K562 (cell line): ENCODE data around the gene PLXNA3.

Experiments used
- NR2F6 ChIP-seq: fragments of 450-650 bp; formaldehyde crosslinking; IDR thresholded peaks from 2 replicates; pipeline ENCODE4 v1.4.0; 2020; ENCODE audit warnings: mild to moderate bottlenecking
- TF ChIP-seq, protein P1 (sequence below), 3 experiments: IDR thresholded peaks in 2 of 3; conservative IDR thresholded peaks in 1 of 3; 2 replicates each; pipeline ENCODE4 v1.5.1; 2011 to 2012; ENCODE audit warnings: low read length in 3 of 3, mild to moderate bottlenecking in 3 of 3, control low read depth in 2 of 3, improper control_type of control experiment in 1 of 3, inconsistent platforms in 1 of 3, low read depth in 1 of 3, mixed read lengths in 1 of 3, moderate library complexity in 1 of 3; ENCODE audit not compliant: insufficient read depth in 2 of 3
- TF ChIP-seq, protein P2 (sequence below), 2 experiments: fragments of 450-650 bp; formaldehyde crosslinking in 1 of 2; IDR thresholded peaks; 2 replicates each; pipeline versions ENCODE4 v1.4.0 to v1.6.1; 2014 to 2020; ENCODE audit warnings: mild to moderate bottlenecking in 2 of 2, borderline replicate concordance in 1 of 2, low read depth in 1 of 2

DNA sequence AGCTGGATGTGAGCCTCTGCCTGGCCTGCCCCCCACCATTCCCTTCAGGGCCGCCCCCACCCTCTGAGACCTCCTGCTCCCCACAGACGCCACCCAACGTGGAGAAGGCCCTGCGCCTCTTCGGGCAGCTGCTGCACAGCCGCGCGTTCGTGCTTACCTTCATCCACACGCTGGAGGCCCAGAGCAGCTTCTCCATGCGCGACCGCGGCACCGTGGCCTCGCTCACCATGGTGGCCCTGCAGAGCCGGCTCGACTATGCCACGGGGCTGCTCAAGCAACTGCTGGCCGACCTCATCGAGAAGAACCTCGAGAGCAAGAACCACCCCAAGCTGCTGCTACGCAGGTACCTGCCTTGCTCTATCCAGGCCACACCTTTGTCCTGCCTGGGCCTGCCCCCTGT lies 10.1 kb downstream of the PLXNA3 start:
- TF ChIP-seq, protein P1, sequence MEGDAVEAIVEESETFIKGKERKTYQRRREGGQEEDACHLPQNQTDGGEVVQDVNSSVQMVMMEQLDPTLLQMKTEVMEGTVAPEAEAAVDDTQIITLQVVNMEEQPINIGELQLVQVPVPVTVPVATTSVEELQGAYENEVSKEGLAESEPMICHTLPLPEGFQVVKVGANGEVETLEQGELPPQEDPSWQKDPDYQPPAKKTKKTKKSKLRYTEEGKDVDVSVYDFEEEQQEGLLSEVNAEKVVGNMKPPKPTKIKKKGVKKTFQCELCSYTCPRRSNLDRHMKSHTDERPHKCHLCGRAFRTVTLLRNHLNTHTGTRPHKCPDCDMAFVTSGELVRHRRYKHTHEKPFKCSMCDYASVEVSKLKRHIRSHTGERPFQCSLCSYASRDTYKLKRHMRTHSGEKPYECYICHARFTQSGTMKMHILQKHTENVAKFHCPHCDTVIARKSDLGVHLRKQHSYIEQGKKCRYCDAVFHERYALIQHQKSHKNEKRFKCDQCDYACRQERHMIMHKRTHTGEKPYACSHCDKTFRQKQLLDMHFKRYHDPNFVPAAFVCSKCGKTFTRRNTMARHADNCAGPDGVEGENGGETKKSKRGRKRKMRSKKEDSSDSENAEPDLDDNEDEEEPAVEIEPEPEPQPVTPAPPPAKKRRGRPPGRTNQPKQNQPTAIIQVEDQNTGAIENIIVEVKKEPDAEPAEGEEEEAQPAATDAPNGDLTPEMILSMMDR (IDR thresholded peaks at IDR 0.05 in 2 of 3, conservative IDR thresholded peaks at IDR 0.05 in 1 of 3; ENCODE audit: insufficient read depth in 2 of 3, low read depth in 1 of 3, low read length in 3 of 3) = no peak
- TF ChIP-seq NR2F6 (CRISPR knock-in tag) = no peak
- TF ChIP-seq, protein P2, sequence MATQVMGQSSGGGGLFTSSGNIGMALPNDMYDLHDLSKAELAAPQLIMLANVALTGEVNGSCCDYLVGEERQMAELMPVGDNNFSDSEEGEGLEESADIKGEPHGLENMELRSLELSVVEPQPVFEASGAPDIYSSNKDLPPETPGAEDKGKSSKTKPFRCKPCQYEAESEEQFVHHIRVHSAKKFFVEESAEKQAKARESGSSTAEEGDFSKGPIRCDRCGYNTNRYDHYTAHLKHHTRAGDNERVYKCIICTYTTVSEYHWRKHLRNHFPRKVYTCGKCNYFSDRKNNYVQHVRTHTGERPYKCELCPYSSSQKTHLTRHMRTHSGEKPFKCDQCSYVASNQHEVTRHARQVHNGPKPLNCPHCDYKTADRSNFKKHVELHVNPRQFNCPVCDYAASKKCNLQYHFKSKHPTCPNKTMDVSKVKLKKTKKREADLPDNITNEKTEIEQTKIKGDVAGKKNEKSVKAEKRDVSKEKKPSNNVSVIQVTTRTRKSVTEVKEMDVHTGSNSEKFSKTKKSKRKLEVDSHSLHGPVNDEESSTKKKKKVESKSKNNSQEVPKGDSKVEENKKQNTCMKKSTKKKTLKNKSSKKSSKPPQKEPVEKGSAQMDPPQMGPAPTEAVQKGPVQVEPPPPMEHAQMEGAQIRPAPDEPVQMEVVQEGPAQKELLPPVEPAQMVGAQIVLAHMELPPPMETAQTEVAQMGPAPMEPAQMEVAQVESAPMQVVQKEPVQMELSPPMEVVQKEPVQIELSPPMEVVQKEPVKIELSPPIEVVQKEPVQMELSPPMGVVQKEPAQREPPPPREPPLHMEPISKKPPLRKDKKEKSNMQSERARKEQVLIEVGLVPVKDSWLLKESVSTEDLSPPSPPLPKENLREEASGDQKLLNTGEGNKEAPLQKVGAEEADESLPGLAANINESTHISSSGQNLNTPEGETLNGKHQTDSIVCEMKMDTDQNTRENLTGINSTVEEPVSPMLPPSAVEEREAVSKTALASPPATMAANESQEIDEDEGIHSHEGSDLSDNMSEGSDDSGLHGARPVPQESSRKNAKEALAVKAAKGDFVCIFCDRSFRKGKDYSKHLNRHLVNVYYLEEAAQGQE (IDR thresholded peaks at IDR 0.05; ENCODE audit: borderline replicate concordance) = no peak
- TF ChIP-seq, protein P2 (CRISPR knock-in tag; IDR thresholded peaks at IDR 0.05; ENCODE audit: low read depth) = no peak
